ENCODE measurements around the gene KIF6.
A peak's percentile ranks its signal among the peaks of the same experiment; 100 is the strongest.

- TF ChIP-seq GABPA (IDR thresholded peaks at IDR 0.05; ENCODE audit: low read depth) (no peak), CTCF (IDR thresholded peaks at IDR 0.05; ENCODE audit: insufficient read depth, low read length) (peak; percentile 87), POLR2AphosphoS5 (IDR thresholded peaks at IDR 0.05; ENCODE audit: low read depth) (no peak)
These were observed 422.4 kb downstream of the KIF6 start for GRCh38 chr6:39302669-39303424.
